T-cell (primary cell): ENCODE results near the gene SUSD1. TPM values are rescaled to one million over a fixed set of nuclear protein-coding genes. Genes with fewer than 3 reads are reported as not detected.

ENCODE experiments used
- ATAC-seq, 4 experiments: fragments of 200-7000 bp in 3 of 4; fragments of 150-1000 bp in 1 of 4; cut with Tn5 transposase; replicated peaks in 1 of 4; 1 replicate in 3 of 4; 2 replicates in 1 of 4; pipeline ENCODE4 v1.10.0; 2021; ENCODE audit warnings: moderate library complexity in 3 of 4, mild to moderate bottlenecking in 2 of 4, moderate number of reproducible peaks in 1 of 4
- CTCF ChIA-PET, 2 donors: fragments of 300-600 bp; sonication (Branson Sonifier 250); formaldehyde crosslinking; loops; one replicate each; lab custom pipeline; 2022; ENCODE audit warnings: antibody characterized with exemption in 2 of 2; lab: Charles Lee
- POLR2A ChIA-PET, 2 donors: fragments of 300-600 bp; sonication (Branson Sonifier 250); formaldehyde crosslinking; loops; one replicate each; lab custom pipeline; 2022; ENCODE audit warnings: antibody characterized with exemption in 2 of 2; lab: Charles Lee
- DNase-seq, 35 experiments: peaks; one replicate each; pipeline versions ENCODE4 v3.0.0 to v3.0.0-alpha.2; 2013 to 2023
- H3K27ac ChIP-seq: one replicate; pipeline ENCODE4 v1.5.1; 2013; ENCODE audit warnings: low read length
- H3K27me3 ChIP-seq, 2 experiments: replicated peaks in 1 of 2; 1 replicate in 1 of 2; 2 replicates in 1 of 2; pipeline versions ENCODE4 v1.6.1 to v1.7.0; 2013; ENCODE audit warnings: low read length in 1 of 2, mixed read lengths in 1 of 2; ENCODE audit not compliant: control insufficient read depth in 2 of 2, insufficient read depth in 2 of 2; ENCODE audit errors: extremely low read depth in 1 of 2
- H3K36me3 ChIP-seq, 2 donors: 1 replicate in 1 of 2; 2 replicates in 1 of 2; pipeline versions ENCODE4 v1.6.1 to v1.7.0; 2013; ENCODE audit warnings: low read length in 1 of 2; ENCODE audit not compliant: control insufficient read depth in 2 of 2, insufficient read depth in 1 of 2; ENCODE audit errors: extremely low read depth in 1 of 2
- H3K4me1 ChIP-seq, 2 experiments: 1 replicate in 1 of 2; 2 replicates in 1 of 2; pipeline versions ENCODE4 v1.6.1 to v1.7.0; 2013; ENCODE audit warnings: low read length in 2 of 2, mixed read lengths in 1 of 2; ENCODE audit not compliant: insufficient read depth in 2 of 2, control insufficient read depth in 1 of 2; ENCODE audit errors: extremely low read depth in 1 of 2
- H3K4me3 ChIP-seq, 2 donors: 1 replicate in 1 of 2; 2 replicates in 1 of 2; pipeline versions ENCODE4 v1.5.1 to v1.7.0; 2013; ENCODE audit warnings: mild to moderate bottlenecking in 2 of 2, low read length in 1 of 2, moderate library complexity in 1 of 2; ENCODE audit not compliant: control insufficient read depth in 1 of 2; ENCODE audit errors: extremely low read depth in 1 of 2
- H3K9me3 ChIP-seq: 2 replicates; pipeline ENCODE4 v1.7.0; 2013
- H3K27ac Mint-ChIP-seq, 2 donors: one replicate each; pipeline ENCODE4 v1.8.0; 2020 to 2021; ENCODE audit warnings: mild to moderate bottlenecking in 2 of 2, mixed read lengths in 2 of 2
- H3K27me3 Mint-ChIP-seq, 2 donors: one replicate each; pipeline ENCODE4 v1.8.0; 2021 to 2022; ENCODE audit warnings: mixed read lengths in 2 of 2
- H3K36me3 Mint-ChIP-seq: one replicate; pipeline ENCODE4 v1.8.0; 2021; ENCODE audit warnings: mixed read lengths
- H3K4me1 Mint-ChIP-seq, 3 donors: one replicate each; pipeline ENCODE4 v1.8.0; 2020 to 2022; ENCODE audit warnings: mixed read lengths in 3 of 3, mild to moderate bottlenecking in 1 of 3
- H3K4me3 Mint-ChIP-seq, 3 donors: one replicate each; pipeline ENCODE4 v1.8.0; 2020 to 2022; ENCODE audit warnings: mild to moderate bottlenecking in 3 of 3, mixed read lengths in 3 of 3, moderate library complexity in 3 of 3
- H3K9me3 Mint-ChIP-seq, 3 donors: one replicate each; pipeline ENCODE4 v1.8.0; 2020 to 2022; ENCODE audit warnings: mixed read lengths in 3 of 3
- WGBS: methylation state at CpG from one replicate; pipeline ENCODE4 v1.1.5; 2013; ENCODE audit warnings: missing lambda C conversion rate; ENCODE audit not compliant: insufficient coverage; 5-methylcytosine and 5-hydroxymethylcytosine counted together
- total RNA-seq, 35 experiments: library from RNA in 6 of 35; stranded (reverse) in 6 of 35; fragments of 120-200 nt in 1 of 35; gene quantifications; one replicate each; pipeline versions ENCODE4 v1.2.1 to v1.2.4 and lab custom pipeline; 2013 to 2026

Gene SUSD1
- total RNA-seq, 5 donors from 2014 or later (not counting 1 experiment from before 2014, with no cell fraction given) = 5.6 to 17.5 (median 7.9) TPM

DNA sequence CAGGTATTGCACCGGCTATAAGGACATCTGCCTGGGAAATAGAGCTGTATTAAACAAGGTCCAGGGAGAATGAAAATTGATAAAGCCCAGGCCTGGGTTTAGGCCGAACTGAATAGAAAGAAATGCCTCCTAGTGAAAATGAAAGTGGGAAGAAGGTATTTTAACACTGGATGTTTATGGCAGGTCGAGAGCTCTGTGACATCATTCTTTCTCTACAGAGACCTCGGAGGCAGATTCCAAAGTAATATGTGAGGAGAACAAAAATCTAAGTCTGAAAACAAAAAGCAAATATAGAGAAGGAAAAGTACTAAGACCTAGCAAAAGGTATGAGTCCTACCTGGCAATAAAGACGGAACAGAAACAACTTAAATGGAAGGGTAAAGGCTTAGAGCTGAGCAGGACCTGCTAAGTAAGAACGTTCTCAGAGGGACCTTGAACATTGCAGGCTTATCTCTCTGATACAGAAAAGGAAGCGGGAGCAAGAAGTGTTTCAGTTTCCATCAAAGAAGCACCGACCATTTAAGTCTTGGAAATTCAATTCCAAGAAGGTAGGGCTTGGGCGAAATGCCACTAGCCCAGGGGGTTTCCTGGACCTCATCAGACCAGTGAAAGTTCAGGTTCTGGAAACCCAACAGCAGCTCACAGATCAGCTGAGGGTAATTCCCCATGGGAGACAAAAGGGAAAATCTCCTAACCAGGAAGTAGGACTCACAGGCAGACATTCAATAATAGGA lies 80.0 kb downstream of the SUSD1 start:
- DNase-seq (no peak), ATAC-seq (no peak)
- peaks cover 0 to 17% of the 10 kb centered on the region in 2 experiments for H3K4me1 ChIP-seq
- Mint-ChIP-seq H3K27me3 (no peaks in the 10 kb centered on the region), H3K4me1 (peaks cover 11 to 31% (median 23%) of the 10 kb centered on the region in 3 donors), H3K4me3 (peak overlapping the region in 2 of 3 donors; percentile 11 to 21), H3K9me3 (no peaks in the 10 kb centered on the region), H3K27ac (no peak overlapping the region), H3K36me3 (peaks cover 6% of the 10 kb centered on the region)
- CTCF ChIA-PET = interaction anchor here in 1 of 2 donors (1.3 to 1.6 kb wide), 2 partner anchors 245 to 266 kb away, joined by 3 to 12 read pairs; no protein-coding TSS in a partner anchor
- H3K27me3 ChIP-seq = no peaks in the 10 kb centered on the region
- POLR2A ChIA-PET = no interaction called here
- H3K9me3 ChIP-seq = no peaks in the 10 kb centered on the region
- no peak overlapping the region for H3K27ac ChIP-seq
- no peaks in the 10 kb centered on the region for H3K36me3 ChIP-seq
- H3K4me3 ChIP-seq = no peak overlapping the region
- 60% methylated on average over 6 of the region's 9 CpGs for WGBS

DNA sequence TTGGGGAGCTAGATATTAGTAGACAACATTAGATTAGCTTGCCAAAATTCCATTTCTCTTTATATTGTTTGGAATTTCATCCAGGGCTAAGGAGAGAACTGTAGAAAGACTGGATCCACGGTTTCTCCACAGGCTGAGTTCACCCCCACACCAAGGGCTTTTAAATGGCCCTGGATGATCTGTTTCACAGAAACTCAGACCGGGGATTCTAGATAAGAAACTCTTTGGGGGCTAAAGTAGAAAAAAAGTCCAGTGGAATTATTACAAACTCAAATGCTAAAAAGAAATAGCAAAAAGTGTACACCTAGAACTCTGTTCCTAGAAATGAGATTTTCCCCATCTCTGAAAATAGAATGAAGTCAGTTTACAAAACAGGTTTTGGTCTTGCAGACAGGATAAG lies 80.9 kb downstream of the SUSD1 start:
- Histone ChIP-seq H3K4me1 (peaks cover 0 to 17% of the 10 kb centered on the region in 2 experiments), H3K27me3 (no peaks in the 10 kb centered on the region), H3K27ac (peak overlapping the region; percentile 0), H3K4me3 (no peak overlapping the region), H3K36me3 (no peaks in the 10 kb centered on the region), H3K9me3 (no peaks in the 10 kb centered on the region)
- Mint-ChIP-seq H3K4me1 (peaks cover 11 to 31% (median 23%) of the 10 kb centered on the region in 3 donors), H3K9me3 (no peaks in the 10 kb centered on the region), H3K4me3 (peak overlapping the region in 1 of 3 donors; percentile 10), H3K27me3 (no peaks in the 10 kb centered on the region), H3K27ac (peak overlapping the region; percentile 36 to 82), H3K36me3 (peaks cover 6% of the 10 kb centered on the region)
- POLR2A ChIA-PET = no interaction called here
- WGBS = no CpG with 5 or more reads among the region's 2 CpGs
- ATAC-seq (no peak), DNase-seq (no peak)
- CTCF ChIA-PET = interaction anchor here in 1 of 2 donors (0.7 to 1.6 kb wide), 4 partner anchors 20 to 268 kb away, joined by 3 to 12 read pairs (median 4); no protein-coding TSS in a partner anchor

- Histone ChIP-seq H3K4me1 (peaks cover 0 to 17% of the 10 kb centered on the region in 2 experiments), H3K4me3 (no peak overlapping the region), H3K9me3 (no peaks in the 10 kb centered on the region), H3K27me3 (no peaks in the 10 kb centered on the region), H3K36me3 (no peaks in the 10 kb centered on the region), H3K27ac (peak overlapping the region; percentile 0)
- peak in 2 of 4 experiments; percentile 45 to 53 for ATAC-seq
- ChIA-PET POLR2A (no interaction called here), CTCF (interaction anchor here (0.6 to 1.6 kb wide), 6 partner anchors 9 to 268 kb away, joined by 3 to 12 read pairs (median 3); no protein-coding TSS in a partner anchor)
- peaks cover 8% of the 10 kb centered on the region for H3K36me3 Mint-ChIP-seq
- H3K27ac Mint-ChIP-seq = peak overlapping the region; percentile 82 to 84
- no peaks in the 10 kb centered on the region for H3K27me3 Mint-ChIP-seq
- H3K9me3 Mint-ChIP-seq = no peaks in the 10 kb centered on the region
- H3K4me1 Mint-ChIP-seq = peaks cover 11 to 31% (median 23%) of the 10 kb centered on the region in 3 donors
- peak overlapping the region in 1 of 3 donors; percentile 10 for H3K4me3 Mint-ChIP-seq
- no CpG with 5 or more reads among the region's 3 CpGs for WGBS
- DNase-seq = no peak
Observed at GRCh38 chr9:112093870-112094216, 81.3 kb downstream of the SUSD1 start.

- Mint-ChIP-seq H3K27me3 (no peaks in the 10 kb centered on the region), H3K27ac (peak overlapping the region; percentile 82 to 84), H3K36me3 (peaks cover 10% of the 10 kb centered on the region), H3K4me1 (peaks cover 10 to 31% (median 23%) of the 10 kb centered on the region in 3 donors), H3K9me3 (no peaks in the 10 kb centered on the region), H3K4me3 (no peak overlapping the region)
- ATAC-seq (peak in 1 of 4 experiments; percentile 19), DNase-seq (no peak)
- no peak overlapping the region for H3K4me3 ChIP-seq
- H3K27me3 ChIP-seq = no peaks in the 10 kb centered on the region
- no peak overlapping the region for H3K27ac ChIP-seq
- ChIA-PET POLR2A (no interaction called here), CTCF (interaction anchor here (0.6 to 1.6 kb wide), 5 partner anchors 9 to 268 kb away, joined by 3 to 12 read pairs (median 3); no protein-coding TSS in a partner anchor)
- no peaks in the 10 kb centered on the region for H3K9me3 ChIP-seq
- no peaks in the 10 kb centered on the region for H3K36me3 ChIP-seq
- WGBS = 93% methylated on average over 3 of the region's 5 CpGs
- peaks cover 0 to 17% of the 10 kb centered on the region in 2 experiments for H3K4me1 ChIP-seq
Observed at GRCh38 chr9:112093147-112093869, 81.8 kb downstream of the SUSD1 start.

DNA sequence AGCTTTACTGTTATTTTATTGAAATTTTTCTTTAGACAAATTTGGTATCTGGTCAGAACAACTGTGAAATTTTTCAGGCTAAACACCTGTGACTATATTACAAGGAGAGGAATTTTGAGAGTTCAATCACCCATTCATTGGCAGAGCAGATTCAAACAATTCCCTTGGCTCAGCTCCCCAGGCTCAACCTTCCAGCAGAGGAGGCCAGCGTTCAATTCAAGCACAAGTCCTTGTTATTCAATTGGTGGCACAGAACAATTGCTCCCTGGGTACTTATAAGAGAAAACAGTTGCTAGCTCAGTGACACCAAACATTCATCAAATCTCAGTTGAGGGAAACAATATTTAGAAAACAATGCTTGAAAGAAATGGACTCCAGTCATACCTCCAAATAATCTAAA lies 83.3 kb downstream of the SUSD1 start:
- H3K4me3 Mint-ChIP-seq = no peak overlapping the region
- DNase-seq = no peak
- peaks cover 0 to 26% (median 17%) of the 10 kb centered on the region in 3 donors for H3K4me1 Mint-ChIP-seq
- no peak overlapping the region for H3K4me3 ChIP-seq
- peaks cover 0 to 8% of the 10 kb centered on the region in 2 experiments for H3K4me1 ChIP-seq
- no peaks in the 10 kb centered on the region for H3K9me3 ChIP-seq
- H3K36me3 ChIP-seq = no peaks in the 10 kb centered on the region
- H3K36me3 Mint-ChIP-seq = peaks cover 21% of the 10 kb centered on the region
- H3K27me3 ChIP-seq = no peaks in the 10 kb centered on the region
- ChIA-PET CTCF (interaction anchor here in 1 of 2 donors (0.6 kb wide), 1 partner anchor 1919 kb away, joined by 4 read pairs; no protein-coding TSS in a partner anchor), POLR2A (no interaction called here)
- 80% methylated on average over 1 of the region's 1 CpG for WGBS
- no peaks in the 10 kb centered on the region for H3K27me3 Mint-ChIP-seq
- no peak for ATAC-seq
- no peaks in the 10 kb centered on the region for H3K9me3 Mint-ChIP-seq
- no peak overlapping the region for H3K27ac ChIP-seq
- no peak overlapping the region for H3K27ac Mint-ChIP-seq

GRCh38 chr9:112087506-112087905 lies 87.6 kb downstream of the SUSD1 start:
- no peak overlapping the region for H3K27ac ChIP-seq
- no peak overlapping the region for H3K27ac Mint-ChIP-seq
- H3K36me3 ChIP-seq = no peaks in the 10 kb centered on the region
- no peak overlapping the region for H3K4me3 Mint-ChIP-seq
- no peaks in the 10 kb centered on the region for H3K4me1 Mint-ChIP-seq
- DNase-seq = no peak
- H3K36me3 Mint-ChIP-seq = peaks cover 35% of the 10 kb centered on the region
- ATAC-seq = no peak
- no peaks in the 10 kb centered on the region for H3K4me1 ChIP-seq
- H3K9me3 Mint-ChIP-seq = no peaks in the 10 kb centered on the region
- no peaks in the 10 kb centered on the region for H3K27me3 ChIP-seq
- no peaks in the 10 kb centered on the region for H3K27me3 Mint-ChIP-seq
- H3K4me3 ChIP-seq = no peak overlapping the region
- CTCF ChIA-PET = interaction anchor here (0.6 to 1.7 kb wide), 6 partner anchors 11 to 329 kb away, joined by 3 to 7 read pairs (median 3); no protein-coding TSS in a partner anchor
- POLR2A ChIA-PET = no interaction called here
- H3K9me3 ChIP-seq = no peaks in the 10 kb centered on the region
